Breast epithelium (tissue), 3 donors: ENCODE measurements around the gene REST.

ENCODE experiments used
- CTCF ChIP-seq, 3 donors: fragments of 450-650 bp; IDR thresholded peaks; one replicate each; pipeline ENCODE4 v1.5.1; 2016 to 2017; ENCODE audit warnings: antibody characterized with exemption in 3 of 3, mild to moderate bottlenecking in 3 of 3, moderate library complexity in 3 of 3
- POLR2A ChIP-seq: fragments of 450-650 bp; IDR thresholded peaks from one replicate; pipeline ENCODE4 v1.6.1; 2016; ENCODE audit warnings: antibody characterized with exemption, mild to moderate bottlenecking, moderate library complexity
- POLR2AphosphoS5 ChIP-seq, 3 donors: sonication (generic); formaldehyde crosslinking; IDR thresholded peaks; one replicate each; pipeline ENCODE4 v1.6.1; 2017; ENCODE audit warnings: antibody characterized with exemption in 3 of 3

GRCh38 chr4:56972809-56973208 is 65.1 kb downstream of the REST start:
- TF ChIP-seq CTCF (IDR thresholded peaks at IDR 0.05) (no peak), POLR2A (no peak), POLR2AphosphoS5 (IDR thresholded peaks at IDR 0.05) (no peak)
